A172 (cell line): ENCODE results near the gene MPRIP. TPM values are rescaled to one million over a fixed set of nuclear protein-coding genes. Genes with fewer than 3 reads are reported as not detected.
A peak's percentile ranks its signal among the peaks of the same experiment; 100 is the strongest.

Experiments used
- DNase-seq: peaks from one replicate; pipeline ENCODE4 v3.0.0-alpha.2; 2015; ENCODE audit warnings: low spot score
- total RNA-seq: library from RNA; depleted of rRNA; stranded (reverse); fragments of >200 nt; shearing (Covaris generic); gene quantifications from 2 replicates; pipeline ENCODE4 v1.2.3, GENCODE V29; 2014

MPRIP gene
- total RNA-seq, 1 experiment from 2014 or later, result 299 TPM

- DNase-seq, result no peak
Observed at GRCh38 chr17:17050346-17051345, 8.4 kb downstream of the MPRIP start.

DNA sequence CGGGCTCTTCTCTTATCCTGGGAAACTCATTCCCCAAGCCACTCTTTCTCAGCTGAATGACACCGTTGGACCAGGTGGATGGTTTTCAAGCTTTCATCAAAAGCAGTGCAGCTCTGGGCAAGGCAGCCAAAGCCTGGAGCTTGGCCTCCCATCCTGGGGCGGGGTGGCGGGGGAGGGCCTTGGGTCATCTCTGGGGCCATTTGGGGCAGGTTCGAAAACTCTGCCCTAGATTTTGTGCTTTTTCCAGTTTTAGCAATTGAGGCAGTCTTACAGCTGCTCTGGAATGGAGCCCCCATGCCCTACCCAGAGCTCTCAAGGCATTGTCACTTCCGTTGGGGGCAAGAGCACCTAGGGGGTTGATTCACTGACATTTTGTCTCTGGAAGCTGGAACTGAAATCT is 9.1 kb downstream of the MPRIP start:
- no peak for DNase-seq

DNA sequence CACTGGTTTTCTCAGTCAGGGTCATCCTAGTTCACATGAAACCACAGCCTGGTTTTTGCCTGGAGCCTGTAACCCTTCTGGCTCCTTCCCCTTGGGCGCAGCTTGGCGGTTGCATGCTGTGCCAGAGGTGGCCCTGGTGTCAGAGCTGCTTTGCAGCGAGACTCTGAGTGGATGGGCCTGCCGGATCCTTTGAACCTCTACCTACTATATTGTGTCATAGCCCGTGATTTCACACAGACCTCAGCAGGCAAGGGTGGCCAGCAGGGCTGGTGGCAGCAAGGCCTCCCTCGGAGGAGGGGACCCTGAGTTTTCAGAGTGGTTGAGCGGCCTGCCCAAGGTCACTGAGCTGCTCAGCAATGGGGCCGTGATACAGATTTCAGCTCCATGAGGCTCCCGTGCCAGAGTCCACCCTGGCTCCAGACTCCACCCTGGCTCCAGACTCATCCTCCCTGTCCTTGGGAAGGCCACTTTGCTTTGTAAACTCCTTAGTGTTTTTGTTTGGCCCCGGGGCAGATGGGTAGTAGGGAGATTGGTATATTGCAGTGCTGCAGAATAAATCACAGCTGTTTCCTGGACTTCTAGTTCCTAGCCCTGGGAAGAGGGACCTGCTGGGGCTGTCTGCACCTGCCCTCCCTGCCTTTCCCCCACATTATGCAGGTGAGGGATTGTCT is 9.7 kb downstream of the MPRIP start:
- no peak for DNase-seq

GRCh38 chr17:17052462-17053221 is 10.4 kb downstream of the MPRIP start:
- DNase-seq, result no peak

- DNase-seq, result no peak
Observed at GRCh38 chr17:17053446-17054379, 11.5 kb downstream of the MPRIP start.

- no peak for DNase-seq
Observed at GRCh38 chr17:17054636-17055035, 12.4 kb downstream of the MPRIP start.

GRCh38 chr17:17055286-17056155 is 13.3 kb downstream of the MPRIP start:
- DNase-seq, result no peak

- DNase-seq, result no peak
Observed at GRCh38 chr17:17056156-17056539, 13.9 kb downstream of the MPRIP start.

DNA sequence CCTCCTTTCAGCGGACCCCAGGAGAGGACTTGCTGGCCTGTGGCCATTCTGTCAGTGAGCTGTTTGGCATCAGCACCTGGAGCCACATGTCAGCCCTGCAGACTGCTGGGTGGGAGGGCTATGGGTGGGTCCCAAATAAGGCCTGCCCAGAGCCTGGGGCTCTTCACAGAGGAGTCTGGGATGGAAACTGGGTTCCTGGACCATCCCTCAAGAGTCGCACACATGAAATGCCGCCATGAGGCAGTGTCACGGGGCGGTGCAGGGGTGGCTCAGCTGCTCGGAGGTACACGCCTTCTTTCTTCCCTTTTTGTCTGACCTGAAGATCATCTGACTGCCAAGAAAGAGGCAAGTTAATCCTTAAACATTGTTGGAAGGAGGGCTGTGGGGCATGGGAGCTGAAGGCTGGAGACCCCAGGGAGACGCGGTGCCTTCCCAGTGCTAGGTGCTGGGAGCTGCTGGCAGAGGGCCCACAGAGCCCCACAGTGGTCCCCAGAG is 14.8 kb downstream of the MPRIP start:
- no peak for DNase-seq

- DNase-seq, result no peak
Observed at GRCh38 chr17:17058304-17058703, 16.0 kb downstream of the MPRIP start.

- DNase-seq, result no peak
Observed at GRCh38 chr17:17059301-17059890, 17.1 kb downstream of the MPRIP start.

- no peak for DNase-seq
Observed at GRCh38 chr17:17060001-17060922, 18.0 kb downstream of the MPRIP start.

DNA sequence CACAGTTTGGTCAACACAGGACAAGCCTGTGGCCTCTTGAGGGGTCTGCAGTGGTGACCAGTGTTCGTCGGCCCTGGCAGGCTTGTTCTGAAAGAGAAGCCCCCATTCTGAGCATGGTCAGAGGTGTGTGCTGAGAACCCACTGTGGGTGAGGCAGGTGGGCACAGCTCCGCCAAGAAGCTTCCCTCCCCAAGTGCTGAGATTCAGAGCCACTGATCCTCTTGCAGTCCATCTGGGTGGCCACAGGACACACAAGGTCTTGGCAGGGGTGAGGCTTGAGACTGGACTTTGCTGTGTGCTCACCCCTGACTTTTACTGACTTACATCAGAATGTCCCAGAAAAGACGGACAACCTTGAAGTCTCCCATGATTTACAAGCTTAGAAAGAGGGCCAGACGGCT is 18.7 kb downstream of the MPRIP start:
- DNase-seq, result no peak

GRCh38 chr17:17061516-17061915 is 19.3 kb downstream of the MPRIP start:
- DNase-seq, result no peak

DNA sequence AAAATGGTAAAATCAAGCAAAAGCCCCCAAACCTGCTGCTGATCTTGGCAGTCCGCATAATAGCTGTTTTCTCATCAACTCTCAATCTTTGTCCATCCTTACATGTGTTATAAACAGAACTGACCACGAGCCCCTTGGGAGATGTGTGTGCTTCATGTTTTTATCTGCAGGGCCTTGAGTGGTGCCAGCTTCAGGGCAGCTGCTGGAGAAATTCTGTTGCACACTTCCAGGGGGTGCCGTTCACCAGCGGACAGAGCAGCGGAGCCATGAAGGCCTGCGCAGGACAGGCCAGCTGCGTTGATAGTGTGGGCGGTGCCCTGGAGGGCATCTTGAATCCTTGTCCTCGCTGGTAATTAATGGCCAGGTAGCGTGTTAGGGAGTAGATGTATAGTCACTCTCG is 20.1 kb downstream of the MPRIP start:
- DNase-seq, result no peak

DNA sequence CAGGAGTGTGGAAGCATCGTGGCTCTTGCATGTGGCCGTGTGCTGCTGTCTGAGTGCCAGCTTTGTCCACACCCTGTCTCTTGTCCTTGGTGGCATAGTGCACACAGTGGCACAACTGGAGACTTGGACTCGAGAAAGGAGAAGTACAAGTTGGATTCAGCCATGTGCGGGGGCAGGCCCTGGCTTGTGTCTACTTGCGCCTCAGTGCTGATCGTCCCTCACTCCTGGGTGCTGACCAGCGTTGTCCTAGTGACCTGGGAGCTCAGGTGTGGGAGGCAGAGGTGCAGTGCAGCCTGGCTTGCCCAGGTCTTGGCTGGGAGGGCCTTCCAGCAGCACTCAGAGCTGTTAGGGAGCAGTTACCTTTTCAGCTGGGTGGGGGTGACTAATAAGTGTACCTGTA is 20.6 kb downstream of the MPRIP start:
- DNase-seq, result no peak

DNA sequence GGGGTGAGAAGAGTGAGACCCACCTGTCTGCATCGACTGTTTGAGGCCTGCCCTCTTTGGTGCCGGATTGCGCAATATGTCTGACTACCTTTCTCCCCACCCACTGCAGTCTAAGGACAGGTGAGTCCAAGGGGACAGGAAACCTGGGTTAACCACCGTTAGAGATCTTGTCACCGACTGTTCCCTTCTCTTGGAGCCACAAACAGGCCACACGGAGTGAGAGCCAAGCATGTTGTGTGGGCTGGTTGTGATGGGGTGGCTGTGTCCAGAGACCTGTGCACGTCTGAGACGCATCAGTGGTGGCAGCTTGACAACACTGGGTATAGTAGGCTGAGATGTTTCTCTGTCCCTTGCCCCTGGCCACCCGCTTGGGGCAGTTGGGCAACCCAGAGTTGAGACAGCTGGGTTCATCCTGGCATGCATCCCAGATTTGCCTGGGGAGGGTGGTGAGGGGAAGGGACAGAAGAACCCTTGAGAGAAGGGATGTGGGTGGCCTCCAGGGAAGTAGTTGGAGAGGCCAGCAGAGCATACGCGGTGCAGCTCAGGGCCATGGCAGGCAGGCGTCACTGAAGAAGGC is 21.4 kb downstream of the MPRIP start:
- peak; percentile 49 for DNase-seq

DNA sequence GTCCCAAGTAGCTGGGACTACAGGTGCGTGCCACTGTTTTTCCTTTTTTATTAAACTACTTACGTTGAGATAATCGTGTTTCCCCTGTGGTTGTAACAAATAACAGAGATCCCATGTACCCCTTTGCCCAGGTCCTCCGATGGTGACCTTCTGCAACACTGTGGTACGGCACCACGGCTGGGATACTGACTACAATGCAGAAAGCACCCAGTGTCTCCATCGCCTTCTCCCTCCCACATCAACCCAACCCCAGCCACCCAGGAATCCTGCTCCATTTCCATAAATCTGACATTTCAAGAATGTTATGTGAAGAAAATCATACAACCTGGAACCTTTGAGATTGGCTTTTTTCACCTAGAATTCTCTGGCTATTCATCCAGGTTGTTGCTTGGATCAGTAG is 22.1 kb downstream of the MPRIP start:
- no peak for DNase-seq
